Heart left ventricle (tissue), 13 donors: ENCODE data around the gene RNF26.

Experiments
- POLR2A ChIP-seq, 2 donors: fragments of 450-650 bp; IDR thresholded peaks; one replicate each; pipeline ENCODE4 v1.6.1; 2017; ENCODE audit warnings: antibody characterized with exemption in 2 of 2, mild to moderate bottlenecking in 2 of 2, moderate library complexity in 2 of 2
- TF ChIP-seq, protein P1 (sequence below), 12 donors: fragments of 200-600 bp; sonication (generic) in 4 of 12; IDR thresholded peaks; one replicate each; pipeline versions ENCODE4 v1.5.0 to v1.8.0; 2018 to 2022; ENCODE audit warnings: antibody characterized with exemption in 12 of 12, mild to moderate bottlenecking in 5 of 12
- donor health status: ischemic (EF 13 %, LVEDD 7.1; RV severe dilation, severe dysfunction).
- donor health status: DM: no; HTN: yes; CAD: no.
- donor health status: DM: no; HTN: no; CAD: no.
- donor health status: ischemic (EF 25% LVEDD 6.9; RV normal size, moderate dysfunction).
- donor health status: ischemic (EF 25% LVEDD 5.7; RV mildly dilated, moderate dysfunction).
- donor health status: ischemic (EF 35%, LVEDD 5.7; RV mildly dilated, moderate dysfunction).
- donor health status: nonischemic (EF 11% LVEDD 7.7; RV severe dilation, severe dysfunction).
- donor health status: DM: yes; HTN: yes; CAD: no.
- donor health status: PGD.
- donor health status: ischemic (EF 29% LVEDD 5.4; RV normal size, mild dysfunction).
- donor health status: nonischemic (EF 23%, LVEDD 6.1; RV moderate dilation, normal function).

DNA sequence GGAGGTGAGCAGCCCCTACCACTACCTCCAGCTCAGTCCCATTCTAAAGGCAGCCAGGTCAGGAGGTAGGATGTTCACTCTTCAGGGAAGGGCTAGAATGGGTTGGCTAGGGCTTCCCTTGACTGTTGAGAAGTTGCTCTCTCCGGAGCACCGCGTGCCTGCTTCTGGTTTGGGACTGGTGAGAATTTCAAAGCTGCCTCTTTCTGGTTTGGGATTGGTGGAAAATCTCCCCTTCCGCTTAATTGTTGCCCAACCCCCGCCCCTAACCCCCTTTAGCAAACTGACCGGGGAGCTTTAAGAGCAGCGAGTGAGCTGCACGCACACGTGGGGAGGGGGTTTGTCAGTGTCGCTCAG is 46.5 kb downstream of the RNF26 start:
- TF ChIP-seq, protein P1, sequence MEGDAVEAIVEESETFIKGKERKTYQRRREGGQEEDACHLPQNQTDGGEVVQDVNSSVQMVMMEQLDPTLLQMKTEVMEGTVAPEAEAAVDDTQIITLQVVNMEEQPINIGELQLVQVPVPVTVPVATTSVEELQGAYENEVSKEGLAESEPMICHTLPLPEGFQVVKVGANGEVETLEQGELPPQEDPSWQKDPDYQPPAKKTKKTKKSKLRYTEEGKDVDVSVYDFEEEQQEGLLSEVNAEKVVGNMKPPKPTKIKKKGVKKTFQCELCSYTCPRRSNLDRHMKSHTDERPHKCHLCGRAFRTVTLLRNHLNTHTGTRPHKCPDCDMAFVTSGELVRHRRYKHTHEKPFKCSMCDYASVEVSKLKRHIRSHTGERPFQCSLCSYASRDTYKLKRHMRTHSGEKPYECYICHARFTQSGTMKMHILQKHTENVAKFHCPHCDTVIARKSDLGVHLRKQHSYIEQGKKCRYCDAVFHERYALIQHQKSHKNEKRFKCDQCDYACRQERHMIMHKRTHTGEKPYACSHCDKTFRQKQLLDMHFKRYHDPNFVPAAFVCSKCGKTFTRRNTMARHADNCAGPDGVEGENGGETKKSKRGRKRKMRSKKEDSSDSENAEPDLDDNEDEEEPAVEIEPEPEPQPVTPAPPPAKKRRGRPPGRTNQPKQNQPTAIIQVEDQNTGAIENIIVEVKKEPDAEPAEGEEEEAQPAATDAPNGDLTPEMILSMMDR (IDR thresholded peaks at IDR 0.05), result no peak
- TF ChIP-seq POLR2A (IDR thresholded peaks at IDR 0.05), result no peak
